ENCODE data around the gene TFF3.

Gene TFF3

DNA sequence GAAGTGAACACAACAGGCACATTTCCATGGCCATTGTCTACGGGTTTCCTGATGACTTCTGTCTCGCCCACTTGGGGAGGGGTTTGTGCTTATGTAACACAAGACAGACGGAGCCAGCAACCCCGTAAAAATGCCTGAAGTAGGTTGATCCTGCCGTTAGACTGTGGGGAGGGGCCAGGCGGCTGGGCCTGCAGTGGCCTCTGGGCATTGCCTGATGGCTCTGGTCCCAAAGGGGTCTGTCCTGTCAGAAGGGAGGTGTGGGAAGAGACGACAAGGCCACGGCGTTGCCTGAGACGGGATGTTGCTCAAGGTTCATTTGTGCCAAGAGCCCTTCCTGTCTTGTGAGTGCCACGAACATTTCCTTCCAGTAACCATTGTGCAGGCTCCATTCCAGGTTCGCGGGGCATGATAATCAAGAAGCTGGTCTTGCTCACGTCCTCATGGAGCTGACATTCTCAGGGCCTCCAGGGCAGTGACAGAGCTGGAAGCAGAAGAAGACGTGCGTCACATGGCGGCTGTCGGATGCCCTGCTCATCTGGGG lies 51.5 kb downstream of the TFF3 start:
- no peak for DNase-seq

DNA sequence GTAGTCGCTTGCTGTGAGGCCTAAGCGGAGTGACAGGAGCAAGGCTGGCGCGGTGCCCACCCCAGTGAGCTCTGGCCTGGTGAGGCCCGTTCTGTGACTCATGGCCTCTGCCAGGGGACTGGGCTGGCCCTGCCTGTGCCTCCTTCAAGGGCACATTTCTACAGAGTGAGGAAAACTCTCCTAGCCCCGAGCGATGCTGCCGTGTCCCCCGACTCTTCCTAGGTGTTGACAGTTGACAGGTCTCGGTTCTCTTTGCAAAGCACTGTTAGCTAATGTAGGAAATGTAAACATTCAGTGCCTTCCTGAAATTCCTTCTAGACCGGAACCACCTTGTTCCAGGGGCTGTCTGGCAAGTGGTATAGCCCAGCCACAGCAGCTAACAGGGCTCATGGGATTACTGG lies 52.4 kb downstream of the TFF3 start:
- DNase-seq, result no peak

DNA sequence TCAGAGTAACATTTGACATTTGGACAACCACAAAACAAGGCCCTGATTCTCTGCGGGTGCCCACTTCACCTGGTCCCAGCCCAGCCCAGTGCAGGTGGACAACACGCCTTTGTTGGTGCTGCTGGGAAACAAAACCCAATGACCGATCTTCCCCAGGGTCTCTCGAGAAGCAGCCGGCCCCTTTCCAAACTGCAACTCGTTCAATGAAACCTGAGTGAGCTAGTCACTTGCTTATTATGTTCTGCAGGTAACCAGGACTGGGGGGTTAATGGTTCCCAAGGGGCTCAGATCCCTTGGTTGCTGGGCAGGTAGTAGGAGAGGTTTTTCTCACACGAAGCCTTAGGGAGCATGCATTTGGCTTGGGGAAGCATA lies 53.4 kb downstream of the TFF3 start:
- DNase-seq, result no peak
